Measurements from ENCODE around the gene FAM53B. TPM values are rescaled to one million over a fixed set of nuclear protein-coding genes. Genes with fewer than 3 reads are reported as not detected.

Gene FAM53B
- total RNA-seq, 2 experiments from 2014 or later = 8.7 to 9.6 TPM

- no peak for DNase-seq
- H3K4me1 Mint-ChIP-seq = peaks cover 66% of the 10 kb centered on the region
- no peaks in the 10 kb centered on the region for H3K9me3 Mint-ChIP-seq
- no peak overlapping the region for H3K4me3 Mint-ChIP-seq
- no peaks in the 10 kb centered on the region for H3K27me3 Mint-ChIP-seq
- H3K27ac Mint-ChIP-seq = no peak overlapping the region
- H3K36me3 Mint-ChIP-seq = no peaks in the 10 kb centered on the region
These were observed 99.9 kb downstream of the FAM53B start for GRCh38 chr10:124644236-124644635.

- no peak overlapping the region for H3K27ac Mint-ChIP-seq
- H3K4me1 Mint-ChIP-seq = peaks cover 58% of the 10 kb centered on the region
- no peaks in the 10 kb centered on the region for H3K36me3 Mint-ChIP-seq
- H3K27me3 Mint-ChIP-seq = no peaks in the 10 kb centered on the region
- no peak for DNase-seq
- no peak overlapping the region for H3K4me3 Mint-ChIP-seq
- H3K9me3 Mint-ChIP-seq = no peaks in the 10 kb centered on the region
These were observed 100.7 kb downstream of the FAM53B start for GRCh38 chr10:124643330-124644009.

- Mint-ChIP-seq H3K4me3 (no peak overlapping the region), H3K27ac (peak overlapping the region; percentile 22), H3K36me3 (no peaks in the 10 kb centered on the region), H3K4me1 (peaks cover 52% of the 10 kb centered on the region), H3K9me3 (no peaks in the 10 kb centered on the region), H3K27me3 (no peaks in the 10 kb centered on the region)
- DNase-seq = no peak
These were observed 102.0 kb downstream of the FAM53B start for GRCh38 chr10:124642088-124642710.

- H3K4me1 Mint-ChIP-seq = peaks cover 50% of the 10 kb centered on the region
- no peak for DNase-seq
- peak overlapping the region; percentile 52 for H3K27ac Mint-ChIP-seq
- H3K36me3 Mint-ChIP-seq = no peaks in the 10 kb centered on the region
- no peaks in the 10 kb centered on the region for H3K27me3 Mint-ChIP-seq
- H3K9me3 Mint-ChIP-seq = no peaks in the 10 kb centered on the region
- no peak overlapping the region for H3K4me3 Mint-ChIP-seq
These were observed 102.7 kb downstream of the FAM53B start for GRCh38 chr10:124641282-124642087.

- no peak overlapping the region for H3K4me3 Mint-ChIP-seq
- H3K4me1 Mint-ChIP-seq = peaks cover 49% of the 10 kb centered on the region
- no peak for DNase-seq
These were observed 103.5 kb downstream of the FAM53B start for GRCh38 chr10:124640538-124641231.

GRCh38 chr10:124640056-124640455 lies 104.1 kb downstream of the FAM53B start:
- Mint-ChIP-seq H3K27ac (no peak overlapping the region), H3K4me3 (no peak overlapping the region), H3K36me3 (no peaks in the 10 kb centered on the region), H3K9me3 (no peaks in the 10 kb centered on the region), H3K4me1 (peaks cover 48% of the 10 kb centered on the region), H3K27me3 (no peaks in the 10 kb centered on the region)
- DNase-seq = no peak

More at GRCh38 chr10:124640538-124641231, 103.5 kb downstream of the FAM53B start:
- no peaks in the 10 kb centered on the region for H3K9me3 Mint-ChIP-seq
- no peaks in the 10 kb centered on the region for H3K27me3 Mint-ChIP-seq
- H3K36me3 Mint-ChIP-seq = no peaks in the 10 kb centered on the region
- peak overlapping the region; percentile 52 for H3K27ac Mint-ChIP-seq

GRCh38 chr10:124639646-124640045 lies 104.5 kb downstream of the FAM53B start:
- H3K27ac Mint-ChIP-seq = no peak overlapping the region

GRCh38 chr10:124639206-124639605 lies 105.0 kb downstream of the FAM53B start:
- Mint-ChIP-seq H3K4me1 (peaks cover 47% of the 10 kb centered on the region), H3K36me3 (peaks cover 6% of the 10 kb centered on the region), H3K9me3 (peaks cover 4% of the 10 kb centered on the region), H3K27me3 (no peaks in the 10 kb centered on the region), H3K4me3 (no peak overlapping the region), H3K27ac (no peak overlapping the region)
- no peak for DNase-seq

More at GRCh38 chr10:124639646-124640045, 104.5 kb downstream of the FAM53B start:
- no peaks in the 10 kb centered on the region for H3K27me3 Mint-ChIP-seq
- H3K36me3 Mint-ChIP-seq = peaks cover 1% of the 10 kb centered on the region
- peaks cover under 1% of the 10 kb centered on the region for H3K9me3 Mint-ChIP-seq
- DNase-seq = no peak
- no peak overlapping the region for H3K4me3 Mint-ChIP-seq
- H3K4me1 Mint-ChIP-seq = peaks cover 47% of the 10 kb centered on the region

GRCh38 chr10:124637746-124638145 lies 106.4 kb downstream of the FAM53B start:
- H3K4me3 Mint-ChIP-seq = no peak overlapping the region
- H3K27ac Mint-ChIP-seq = no peak overlapping the region
- H3K4me1 Mint-ChIP-seq = peaks cover 44% of the 10 kb centered on the region

GRCh38 chr10:124637091-124637700 lies 107.0 kb downstream of the FAM53B start:
- H3K27ac Mint-ChIP-seq = no peak overlapping the region
- no peak overlapping the region for H3K4me3 Mint-ChIP-seq
- H3K9me3 Mint-ChIP-seq = peaks cover 6% of the 10 kb centered on the region
- H3K27me3 Mint-ChIP-seq = no peaks in the 10 kb centered on the region
- DNase-seq = no peak
- H3K4me1 Mint-ChIP-seq = peaks cover 42% of the 10 kb centered on the region
- H3K36me3 Mint-ChIP-seq = peaks cover 14% of the 10 kb centered on the region

More at GRCh38 chr10:124637746-124638145, 106.4 kb downstream of the FAM53B start:
- H3K27me3 Mint-ChIP-seq = no peaks in the 10 kb centered on the region
- peaks cover 6% of the 10 kb centered on the region for H3K9me3 Mint-ChIP-seq
- no peak for DNase-seq
- H3K36me3 Mint-ChIP-seq = peaks cover 14% of the 10 kb centered on the region

- Mint-ChIP-seq H3K4me1 (peaks cover 41% of the 10 kb centered on the region), H3K36me3 (peaks cover 14% of the 10 kb centered on the region), H3K27ac (peak overlapping the region; percentile 34), H3K27me3 (no peaks in the 10 kb centered on the region), H3K4me3 (no peak overlapping the region), H3K9me3 (peaks cover 6% of the 10 kb centered on the region)
- no peak for DNase-seq
These were observed 107.7 kb downstream of the FAM53B start for GRCh38 chr10:124636271-124636995.

- peaks cover 14% of the 10 kb centered on the region for H3K36me3 Mint-ChIP-seq
- no peak for DNase-seq
- H3K4me1 Mint-ChIP-seq = peaks cover 37% of the 10 kb centered on the region
- no peak overlapping the region for H3K27ac Mint-ChIP-seq
- no peaks in the 10 kb centered on the region for H3K27me3 Mint-ChIP-seq
- no peak overlapping the region for H3K4me3 Mint-ChIP-seq
- peaks cover 6% of the 10 kb centered on the region for H3K9me3 Mint-ChIP-seq
These were observed 111.6 kb downstream of the FAM53B start for GRCh38 chr10:124632566-124632965.

- Mint-ChIP-seq H3K4me3 (no peak overlapping the region), H3K27me3 (no peaks in the 10 kb centered on the region), H3K9me3 (peaks cover 6% of the 10 kb centered on the region), H3K36me3 (peaks cover 14% of the 10 kb centered on the region), H3K4me1 (peaks cover 37% of the 10 kb centered on the region), H3K27ac (no peak overlapping the region)
- DNase-seq = peak; percentile 37
These were observed 112.1 kb downstream of the FAM53B start for GRCh38 chr10:124632064-124632531.

GRCh38 chr10:124630551-124630950 lies 113.6 kb downstream of the FAM53B start:
- H3K4me1 Mint-ChIP-seq = peaks cover 35% of the 10 kb centered on the region
- no peak for DNase-seq
- H3K27me3 Mint-ChIP-seq = no peaks in the 10 kb centered on the region
- H3K4me3 Mint-ChIP-seq = no peak overlapping the region
- no peak overlapping the region for H3K27ac Mint-ChIP-seq
- peaks cover 14% of the 10 kb centered on the region for H3K36me3 Mint-ChIP-seq
- peaks cover 6% of the 10 kb centered on the region for H3K9me3 Mint-ChIP-seq

Data from activated naive CD8-positive, alpha-beta T cell treated with anti-CD3 and anti-CD28 coated beads for 36 hours (primary cell).